DMS153 treated with DMSO at 0.1 percent for 48 hours (cell line): ENCODE results near the gene HSD17B4.
"Not testable (repeated sequence)": the region's sequence is repeated elsewhere in the genome, so short reads cannot be mapped to it uniquely, and the experiment has no call there.

ENCODE experiments used
- DNase-seq: peaks from one replicate; lab custom pipeline; 2025; ENCODE audit not compliant: unreplicated experiment; lab: John Stamatoyannopoulos, UW

HSD17B4 gene

GRCh38 chr5:119478781-119479180 lies 26.5 kb downstream of the HSD17B4 start:
- DNase-seq: no peak

DNA sequence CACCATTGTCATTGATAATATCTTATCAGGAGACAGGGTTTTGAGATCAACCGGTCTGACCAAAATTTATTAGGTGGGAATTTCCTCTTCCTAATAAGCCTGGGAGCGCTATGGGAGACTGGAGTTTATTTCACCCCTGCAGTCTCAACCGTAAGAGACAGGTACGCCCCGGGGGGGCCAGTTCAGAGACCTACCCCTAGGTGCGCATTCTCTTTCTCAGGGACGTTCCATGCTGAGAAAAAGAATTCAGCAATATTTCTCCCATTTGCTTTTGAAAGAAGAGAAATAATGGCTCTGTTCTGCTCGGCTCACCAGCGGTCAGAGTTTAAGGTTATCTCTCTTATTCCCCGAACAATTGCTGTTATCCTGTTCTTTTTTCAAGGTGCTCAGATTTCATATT lies 28.3 kb downstream of the HSD17B4 start:
- DNase-seq: not testable (repeated sequence)

GRCh38 chr5:119483155-119483554 lies 30.9 kb downstream of the HSD17B4 start:
- no peak for DNase-seq

GRCh38 chr5:119484884-119485283 lies 32.6 kb downstream of the HSD17B4 start:
- no peak for DNase-seq

DNA sequence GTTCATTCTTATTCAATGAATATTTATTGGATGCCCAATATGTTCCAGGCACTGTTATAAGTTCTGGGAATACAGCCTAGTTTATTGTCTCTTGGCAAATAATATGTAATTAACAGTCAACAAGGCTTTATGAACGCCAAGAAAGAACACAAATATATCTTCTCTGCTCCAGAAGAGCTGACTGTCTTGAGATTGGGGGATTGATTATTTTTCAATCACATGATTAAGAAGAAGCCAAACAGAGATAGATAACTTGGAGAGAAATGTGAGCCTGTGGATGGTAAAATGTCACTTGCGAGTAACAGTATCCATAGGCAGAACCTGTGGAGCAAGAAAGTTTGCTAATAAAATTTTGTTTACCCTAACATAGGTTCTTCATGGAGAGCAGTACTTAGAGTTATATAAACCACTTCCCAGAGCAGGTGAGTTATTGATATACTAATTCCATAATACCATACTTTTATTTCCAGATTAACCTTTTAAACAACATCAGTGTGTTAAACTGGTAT lies 49.4 kb downstream of the HSD17B4 start:
- DNase-seq: no peak

GRCh38 chr5:119503939-119504338 lies 51.6 kb downstream of the HSD17B4 start:
- not testable (repeated sequence) for DNase-seq

GRCh38 chr5:119512277-119512676 lies 60.0 kb downstream of the HSD17B4 start:
- no peak for DNase-seq

GRCh38 chr5:119515192-119515591 lies 62.9 kb downstream of the HSD17B4 start:
- no peak for DNase-seq

DNA sequence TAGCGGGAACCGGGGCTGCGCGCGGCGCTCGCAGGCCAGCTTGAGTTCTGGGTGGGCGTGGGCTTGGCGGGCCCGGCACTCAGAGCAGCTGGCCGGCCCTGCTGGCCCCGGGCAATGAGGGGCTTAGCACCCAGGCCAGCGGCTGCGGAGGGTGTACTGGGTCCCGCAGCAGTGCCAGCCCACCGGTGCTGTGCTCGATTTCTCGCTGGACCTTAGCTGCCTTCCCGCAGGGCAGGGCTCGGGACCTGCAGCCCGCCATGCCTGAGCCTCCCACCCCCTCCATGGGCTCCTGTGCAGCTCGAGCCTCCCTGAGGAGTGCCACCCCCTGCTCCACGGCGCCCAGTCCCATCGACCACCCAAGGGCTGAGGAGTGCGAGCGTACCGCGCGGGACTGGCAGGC lies 64.8 kb downstream of the HSD17B4 start:
- not testable (repeated sequence) for DNase-seq

DNA sequence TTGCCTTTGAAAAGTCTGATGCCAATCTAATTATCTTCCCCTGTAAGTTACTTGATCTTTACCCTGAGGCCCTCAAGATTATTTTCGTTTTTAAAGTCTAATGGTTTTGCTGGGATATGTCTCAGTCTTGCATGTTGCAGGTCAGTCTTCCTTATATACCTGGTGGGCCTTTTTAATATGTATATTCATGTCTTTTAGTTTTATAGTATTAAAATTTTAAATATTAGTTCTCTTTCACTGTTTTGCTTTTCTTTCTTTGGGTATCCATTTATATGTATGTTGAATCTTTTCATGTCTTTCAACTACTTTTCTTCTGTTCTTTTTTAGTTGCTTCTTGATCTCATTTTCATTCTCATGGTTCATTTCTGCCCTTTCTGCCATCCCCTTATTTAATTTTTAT lies 68.9 kb downstream of the HSD17B4 start:
- no peak for DNase-seq

DNA sequence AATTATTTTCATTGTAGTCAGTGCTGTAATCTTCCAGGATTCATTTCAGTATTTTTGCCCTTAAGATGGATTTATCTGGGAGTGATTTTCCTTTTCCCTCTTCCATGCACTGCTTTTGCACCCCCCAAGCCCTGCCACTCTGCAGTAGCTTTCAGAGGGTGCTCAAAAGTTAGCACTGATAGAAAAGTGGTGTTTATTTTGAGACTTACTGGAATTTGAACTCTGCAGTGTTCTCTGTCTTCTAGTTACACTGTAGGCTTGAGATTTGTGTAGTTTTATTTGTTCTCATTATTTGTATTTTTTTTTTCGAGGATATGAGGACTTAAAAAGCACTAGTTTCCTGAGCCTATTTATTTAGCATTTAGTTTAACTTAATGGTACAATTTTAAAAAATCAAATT lies 70.5 kb downstream of the HSD17B4 start:
- no peak for DNase-seq

GRCh38 chr5:119524485-119524884 lies 72.2 kb downstream of the HSD17B4 start:
- no peak for DNase-seq

GRCh38 chr5:119527351-119527750 lies 75.1 kb downstream of the HSD17B4 start:
- no peak for DNase-seq

- DNase-seq: no peak
These were observed 77.5 kb downstream of the HSD17B4 start for GRCh38 chr5:119529811-119530210.

- DNase-seq: no peak
These were observed 80.3 kb downstream of the HSD17B4 start for GRCh38 chr5:119532637-119533036.

DNA sequence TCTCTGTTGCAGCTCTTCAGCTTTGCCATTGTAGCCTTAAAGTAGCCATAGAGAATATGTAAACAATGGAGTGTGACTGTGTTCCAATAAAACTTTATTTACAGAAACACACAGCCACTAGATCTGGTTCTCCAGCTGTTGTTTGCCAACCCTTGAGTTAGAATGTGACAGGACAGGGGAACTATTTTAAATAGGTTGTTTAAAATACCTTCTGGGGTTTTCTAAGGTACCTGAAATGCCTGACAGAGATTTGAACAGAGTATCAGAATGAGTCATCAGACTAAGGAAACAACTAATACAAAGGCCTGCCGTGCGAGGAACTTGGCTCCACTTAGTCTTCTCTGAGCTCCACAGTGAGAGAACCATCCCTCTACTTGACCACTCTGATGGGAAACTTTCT lies 85.4 kb downstream of the HSD17B4 start:
- no peak for DNase-seq

DNA sequence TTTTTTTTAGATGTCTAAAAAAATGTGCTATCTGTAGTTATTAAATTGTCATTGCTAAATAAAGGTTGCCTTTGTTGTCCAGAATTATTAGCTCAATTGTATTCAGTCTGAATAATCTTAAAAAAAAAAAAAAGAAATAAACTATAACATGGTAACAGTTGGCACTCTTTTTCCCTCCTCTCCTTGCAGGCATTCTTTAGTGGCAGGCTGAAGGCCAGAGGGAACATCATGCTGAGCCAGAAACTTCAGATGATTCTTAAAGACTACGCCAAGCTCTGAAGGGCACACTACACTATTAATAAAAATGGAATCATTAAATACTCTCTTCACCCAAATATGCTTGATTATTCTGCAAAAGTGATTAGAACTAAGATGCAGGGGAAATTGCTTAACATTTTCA lies 89.4 kb downstream of the HSD17B4 start:
- no peak for DNase-seq

DNA sequence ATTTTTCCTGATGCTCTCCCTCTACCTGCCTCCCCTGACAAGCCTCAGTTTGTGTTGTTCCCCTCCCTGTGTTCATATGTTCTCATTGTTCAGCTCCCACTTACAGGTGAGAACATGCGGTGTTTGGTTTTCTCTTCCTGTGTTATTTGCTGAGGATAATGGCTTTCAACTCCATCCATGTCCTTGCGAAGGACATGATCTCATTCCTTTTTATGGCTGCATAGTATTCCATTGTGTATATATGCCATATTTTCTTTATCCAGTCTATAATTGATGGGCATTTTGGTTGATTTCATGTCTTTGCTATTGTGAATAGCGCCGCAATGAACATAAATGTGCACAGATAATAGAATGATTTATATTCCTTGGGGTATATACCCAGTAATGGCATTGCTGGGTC lies 99.5 kb downstream of the HSD17B4 start:
- no peak for DNase-seq

DNA sequence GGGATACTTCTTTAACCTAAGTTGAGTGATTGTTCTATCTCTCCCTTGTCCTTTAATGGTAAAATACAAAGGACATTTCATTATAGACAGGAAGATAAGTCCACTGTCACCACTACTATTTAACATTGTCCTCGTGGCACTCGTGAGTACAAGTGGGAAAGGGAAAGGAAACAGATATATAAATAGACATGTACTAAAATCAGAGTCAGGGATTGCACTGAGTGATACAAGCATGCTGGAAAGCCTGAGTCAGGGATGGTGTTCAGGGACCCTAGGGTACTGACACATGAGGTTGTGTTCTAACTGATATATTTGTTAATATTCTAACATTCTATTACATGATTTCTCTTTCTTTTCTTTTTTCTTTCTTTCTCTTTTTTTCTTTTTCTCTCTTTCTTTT lies 102.3 kb downstream of the HSD17B4 start:
- no peak for DNase-seq

GRCh38 chr5:119570910-119571309 lies 118.6 kb downstream of the HSD17B4 start:
- DNase-seq: no peak

- no peak for DNase-seq
These were observed 126.6 kb downstream of the HSD17B4 start for GRCh38 chr5:119578937-119579336.

DNA sequence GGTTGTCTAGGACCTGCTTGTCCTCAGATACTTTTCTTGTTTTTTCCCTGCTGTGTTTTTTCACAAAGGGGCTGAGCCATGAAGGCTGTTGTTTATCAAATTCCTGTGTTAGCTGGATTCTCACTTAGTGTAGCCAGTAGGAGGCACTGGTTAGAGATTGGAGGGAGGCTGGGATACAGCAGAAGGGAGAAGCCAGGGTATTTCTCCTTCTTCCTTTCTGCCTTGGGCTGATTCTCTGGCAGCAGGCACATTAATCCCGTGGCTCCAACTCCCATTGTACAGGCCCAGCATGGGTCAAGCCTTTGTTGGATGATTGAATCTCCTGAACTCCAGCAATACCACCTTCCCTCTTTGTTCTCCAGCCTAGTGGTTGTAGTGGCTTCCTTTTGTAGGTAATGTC lies 130.7 kb downstream of the HSD17B4 start:
- no peak for DNase-seq

- no peak for DNase-seq
These were observed 131.4 kb downstream of the HSD17B4 start for GRCh38 chr5:119583684-119584083.
